G401 (cell line): ENCODE data around the gene MOSPD2. TPM values are rescaled to one million over a fixed set of nuclear protein-coding genes. Genes with fewer than 3 reads are reported as not detected.

ENCODE experiments used
- DNase-seq: peaks from one replicate; pipeline ENCODE4 v3.0.0-alpha.2; 2015; ENCODE audit warnings: low spot score
- in situ Hi-C: cut with HindIII; loops from 2 replicates; pipeline ENCODE4 v1.10.0; 2016; ENCODE audit warnings: low sequenced_read_pairs, mixed read lengths
- total RNA-seq: library from RNA; depleted of rRNA; stranded (reverse); fragments of >200 nt; shearing (Covaris generic); gene quantifications from 2 replicates; pipeline ENCODE4 v1.2.3, GENCODE V29; 2014; rRNA removed

MOSPD2 gene
- total RNA-seq, 1 experiment from 2014 or later: 1.3 TPM

DNA sequence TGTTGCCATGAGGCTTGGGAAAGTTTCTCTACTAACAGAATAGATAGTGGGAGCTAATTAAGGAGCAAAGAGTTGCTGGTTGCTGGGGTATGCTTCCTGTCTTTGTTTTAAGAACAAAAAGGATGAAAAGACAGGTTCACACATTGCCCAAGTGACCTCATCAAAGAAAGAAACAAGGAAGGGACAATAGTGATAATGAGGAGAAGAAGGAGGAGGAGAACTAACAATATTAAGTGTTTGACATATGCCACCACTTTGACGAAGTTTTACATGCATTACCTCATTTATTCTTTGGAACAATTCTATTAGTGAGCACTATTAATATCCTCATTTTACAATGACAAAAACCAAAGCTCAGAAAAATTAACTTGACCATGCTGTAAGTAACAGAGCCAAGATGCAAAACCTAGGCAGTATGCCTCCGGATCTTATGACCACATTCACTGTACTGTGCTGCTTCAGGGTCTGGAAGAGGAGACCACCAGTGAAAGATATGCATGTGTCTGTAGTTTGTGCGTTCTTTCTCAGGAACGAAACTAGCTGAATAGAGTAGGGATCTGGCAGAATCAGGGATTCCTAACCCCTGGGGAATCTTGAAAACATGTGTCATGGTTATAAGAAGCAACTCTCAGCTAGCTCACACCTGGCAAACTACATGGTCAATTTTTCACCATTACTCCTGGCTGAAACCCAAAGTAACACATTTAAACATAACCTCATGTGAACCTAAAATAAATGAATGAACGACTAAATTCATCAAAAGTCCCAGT is 83.8 kb downstream of the MOSPD2 start:
- in situ Hi-C loops: no loop called here
- DNase-seq: no peak

DNA sequence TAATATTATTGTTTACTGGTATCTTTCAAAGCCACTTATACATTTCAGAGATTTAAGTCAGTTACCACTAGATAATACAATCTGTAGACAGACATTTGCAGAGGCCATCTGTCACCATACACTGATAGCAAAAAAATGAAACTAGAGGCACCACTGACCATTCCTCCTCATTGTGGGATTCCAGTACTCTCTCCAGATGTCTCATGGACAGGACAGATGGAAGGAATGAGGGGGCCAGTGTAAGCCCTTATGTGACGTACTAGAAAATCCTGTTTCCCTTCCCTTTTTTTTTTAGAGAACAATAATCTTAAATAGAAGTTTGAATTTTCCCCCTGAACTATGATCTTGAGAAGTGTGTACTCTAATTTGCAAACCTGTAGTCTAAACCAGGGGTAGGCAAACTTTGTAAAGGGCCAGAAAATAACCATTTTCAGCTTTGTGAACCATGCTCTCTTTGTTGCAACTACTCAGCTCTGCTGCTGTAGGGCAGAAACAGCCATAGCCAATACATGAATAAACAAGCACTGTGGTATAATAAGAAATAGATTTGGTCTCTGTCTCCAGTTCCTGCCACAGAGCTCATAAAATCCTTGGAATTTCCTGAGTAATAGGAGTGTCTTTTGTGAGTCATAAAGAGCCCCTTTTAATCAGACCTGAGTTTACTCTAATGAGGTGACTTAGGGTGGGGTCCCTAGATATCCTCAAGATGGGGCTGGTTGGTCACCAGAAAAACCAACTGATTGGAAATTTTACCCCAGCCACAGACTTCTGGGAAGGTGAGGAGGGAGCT is 90.4 kb downstream of the MOSPD2 start:
- DNase-seq: no peak
- in situ Hi-C loops: no loop called here

DNA sequence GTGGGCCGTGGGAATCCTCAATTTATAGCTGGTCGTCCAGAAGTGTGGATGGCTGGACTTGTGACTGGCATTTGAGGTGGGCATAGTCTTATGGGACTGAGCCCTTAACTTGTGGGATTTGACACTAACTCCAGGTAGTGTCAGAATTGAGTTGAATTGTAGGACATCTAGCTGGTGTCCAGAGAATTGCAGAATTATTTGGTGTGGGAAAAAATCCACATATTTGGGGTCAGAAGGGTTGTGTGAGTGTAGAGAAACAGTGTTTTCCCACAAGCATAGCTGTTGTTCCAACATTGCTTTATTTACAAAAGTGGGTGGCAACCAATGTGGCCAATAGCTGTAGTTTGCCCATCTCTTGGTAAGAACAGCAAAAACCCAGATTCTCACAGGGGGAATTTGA is 91.3 kb downstream of the MOSPD2 start:
- in situ Hi-C loops: no loop called here
- DNase-seq: no peak

Other genes with a start within 250 kb of the MOSPD2 start
- gene FANCB, start 352 bp upstream of the MOSPD2 start, total RNA-seq: 5.5 and 5.6 TPM in 2 replicates